Suprapubic skin (tissue), 4 donors: ENCODE results near the gene ANAPC1.
"Not testable (repeated sequence)": the region's sequence is repeated elsewhere in the genome, so short reads cannot be mapped to it uniquely, and the experiment has no call there.

Source experiments
- CTCF ChIP-seq, 2 donors: fragments of 200-600 bp in 1 of 2; fragments of 450-650 bp in 1 of 2; sonication (generic) in 1 of 2; IDR thresholded peaks; one replicate each; pipeline ENCODE4 v1.5.1; 2016 to 2019; ENCODE audit warnings: antibody characterized with exemption in 2 of 2, mild to moderate bottlenecking in 1 of 2, moderate library complexity in 1 of 2
- POLR2A ChIP-seq, 2 donors: fragments of 450-650 bp; IDR thresholded peaks; one replicate each; pipeline ENCODE4 v1.6.1; 2017; ENCODE audit warnings: antibody characterized with exemption in 2 of 2, mild to moderate bottlenecking in 2 of 2, moderate library complexity in 2 of 2
- POLR2AphosphoS5 ChIP-seq, 3 donors: sonication (generic); formaldehyde crosslinking; IDR thresholded peaks; one replicate each; pipeline ENCODE4 v1.6.1; 2017; ENCODE audit warnings: antibody characterized with exemption in 3 of 3

GRCh38 chr2:111911295-111911977 lies 27.4 kb upstream of the ANAPC1 start:
- TF ChIP-seq POLR2AphosphoS5, CTCF, POLR2A (IDR thresholded peaks at IDR 0.05): not testable (repeated sequence)
